GM18951 (cell line): ENCODE data around the gene CFAP54.

ENCODE experiments used
- POLR2A ChIP-seq: IDR thresholded peaks from 4 replicates; pipeline ENCODE4 v1.6.1; 2011; ENCODE audit warnings: mild to moderate bottlenecking; ENCODE audit not compliant: insufficient read length, insufficient read depth; ENCODE audit errors: extremely low read depth
- in situ Hi-C: fragments of 300-500 bp; cut with MboI; formaldehyde crosslinking; loops from one replicate; pipeline ENCODE4 v1.12.0; 2022; ENCODE audit warnings: low sequenced_read_pairs, mixed read lengths, inconsistent platforms; ENCODE audit not compliant: unreplicated experiment

The CFAP54 gene

DNA sequence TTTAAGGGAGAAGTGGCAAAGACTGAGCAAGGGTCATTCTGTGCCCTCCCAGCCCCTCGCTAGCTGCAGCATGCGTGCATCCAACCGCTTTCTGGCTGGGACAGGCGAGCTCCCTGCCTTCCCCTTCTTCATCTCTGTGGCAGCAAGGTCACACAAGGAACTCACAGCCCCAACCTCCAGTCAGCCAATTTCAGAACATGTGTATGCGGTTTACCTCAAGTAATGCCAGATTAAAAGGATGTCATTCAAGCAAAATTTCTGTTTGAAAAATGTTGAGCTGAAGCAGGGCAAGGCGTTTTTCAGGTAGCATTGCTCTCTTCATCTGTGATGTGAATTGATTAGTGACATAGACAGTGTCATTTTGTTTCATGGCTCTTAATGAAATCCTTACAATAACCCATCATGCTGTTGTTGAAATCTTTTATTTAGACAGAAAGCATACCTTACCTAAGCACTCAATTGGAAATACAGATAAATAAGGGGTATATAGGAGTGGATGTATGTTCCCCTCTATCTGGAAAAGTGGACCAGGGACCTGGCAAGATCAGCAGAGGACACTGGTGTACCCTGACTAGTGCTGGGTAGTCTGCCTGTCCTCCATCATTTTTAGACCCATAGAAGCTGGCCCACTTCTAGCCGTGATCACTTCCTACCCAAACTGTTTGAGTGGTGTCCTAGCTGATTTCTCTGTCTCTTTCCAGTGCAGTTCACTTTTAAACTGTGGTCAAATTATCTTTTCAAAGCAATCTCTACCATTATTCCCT, 334.9 kb downstream of the CFAP54 start:
- no peak for TF ChIP-seq POLR2A
- in situ Hi-C loops = no loop called here

DNA sequence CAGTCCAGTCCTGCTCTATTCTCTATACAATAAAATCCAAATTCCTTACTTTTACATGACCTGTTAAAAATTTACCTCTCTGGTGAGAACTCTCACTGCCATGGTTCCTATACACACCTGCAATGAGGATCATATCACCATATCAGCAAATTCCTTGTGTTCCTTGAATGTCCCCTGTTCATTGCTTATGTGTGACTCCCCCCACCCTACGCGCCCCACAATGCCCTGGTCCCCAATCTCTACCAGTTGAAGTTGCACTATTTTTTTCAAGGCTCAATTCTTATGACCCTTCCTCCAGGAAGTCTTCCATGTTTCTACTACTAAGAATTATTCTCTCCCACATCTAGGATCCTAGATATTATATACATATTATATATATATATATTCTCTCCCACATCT, 335.5 kb downstream of the CFAP54 start:
- no peak for TF ChIP-seq POLR2A
- in situ Hi-C loops = no loop called here

DNA sequence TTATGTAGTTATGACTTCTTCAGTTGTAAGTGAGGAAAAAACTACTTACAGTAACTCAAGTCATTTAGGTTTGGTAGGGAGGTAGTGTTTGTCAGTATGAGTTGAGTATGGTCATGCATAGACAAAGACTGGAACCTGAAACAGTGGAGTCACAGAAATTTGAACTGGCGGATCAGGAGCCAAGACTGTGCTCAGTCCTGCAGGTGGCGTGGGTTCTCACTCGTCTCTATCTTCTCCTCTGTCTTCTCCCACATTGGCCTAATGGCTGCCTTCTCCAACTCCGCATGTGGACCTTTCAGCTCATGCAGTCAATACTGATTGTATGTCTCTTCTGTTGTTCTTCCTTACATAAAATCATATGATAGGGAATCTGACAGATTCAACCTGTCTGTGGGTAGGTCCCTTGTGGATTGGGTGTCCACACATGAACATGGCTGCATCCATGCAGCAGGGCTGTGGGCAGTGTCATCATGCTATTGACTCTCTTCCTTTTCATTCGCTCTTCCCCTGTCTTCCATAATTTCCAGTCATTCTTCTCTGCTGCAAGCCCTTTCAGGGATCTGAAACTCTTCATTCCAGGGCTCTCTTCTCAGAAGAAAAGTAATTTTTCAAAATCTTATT, 338.9 kb downstream of the CFAP54 start:
- in situ Hi-C loops = no loop called here
- no peak for TF ChIP-seq POLR2A

DNA sequence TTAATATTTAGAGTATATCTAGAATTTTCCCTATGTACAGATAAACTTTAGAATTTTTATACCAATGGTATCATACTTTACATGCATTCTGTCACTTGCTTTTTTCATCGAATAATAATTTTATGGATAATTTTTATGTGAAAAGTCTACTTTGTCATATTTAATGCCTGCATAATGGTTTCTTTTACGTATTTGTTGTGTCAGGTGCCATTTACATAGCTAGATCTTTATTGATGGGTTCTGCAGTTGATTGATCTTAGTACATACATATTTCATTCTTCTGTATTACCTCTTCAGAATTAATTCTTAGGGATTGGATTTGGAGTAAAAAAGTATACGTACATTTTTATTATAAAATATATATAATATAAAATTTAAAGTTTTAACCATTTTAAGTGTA, 340.0 kb downstream of the CFAP54 start:
- in situ Hi-C loops = no loop called here
- TF ChIP-seq POLR2A = no peak

DNA sequence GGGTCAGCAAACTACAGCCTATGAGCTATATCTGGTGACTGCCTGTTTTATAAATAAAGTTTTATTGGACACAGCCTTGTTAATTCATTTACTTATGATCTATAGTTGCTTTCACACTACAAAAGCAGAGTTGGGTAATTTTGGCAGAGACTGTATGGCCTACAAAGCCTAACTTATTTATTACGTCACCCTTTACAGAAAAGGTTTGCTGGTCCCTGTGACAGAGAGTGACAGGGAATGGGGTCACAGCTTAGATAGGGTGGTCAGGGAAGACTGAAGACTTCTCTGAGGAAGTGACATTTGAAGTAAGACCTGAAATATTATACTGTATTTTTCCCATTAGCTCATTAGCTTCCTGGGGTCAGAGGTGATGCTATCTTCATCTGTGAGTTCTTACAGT, 342.0 kb downstream of the CFAP54 start:
- no peak for TF ChIP-seq POLR2A
- in situ Hi-C loops = no loop called here

DNA sequence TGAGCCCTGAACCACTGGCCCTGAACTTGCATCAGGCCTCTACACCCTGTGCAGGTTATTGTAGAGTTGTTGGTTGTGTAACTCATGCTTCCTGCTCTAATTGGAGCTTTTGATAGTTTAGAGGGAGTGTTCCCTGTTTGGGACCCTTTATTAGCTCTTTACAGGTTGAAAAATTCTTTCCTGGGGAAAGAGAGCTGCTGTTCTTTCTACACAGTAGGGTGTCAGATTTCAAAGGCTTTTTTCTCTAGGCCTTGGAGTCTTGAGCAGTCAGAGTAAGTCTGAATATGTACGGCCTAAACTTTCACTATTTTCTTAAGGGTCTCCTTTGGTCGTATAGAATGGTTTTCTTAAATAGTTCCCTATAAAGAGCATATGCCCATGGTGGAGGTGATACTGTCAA, 356.9 kb downstream of the CFAP54 start:
- TF ChIP-seq POLR2A = no peak
- in situ Hi-C loops = no loop called here

DNA sequence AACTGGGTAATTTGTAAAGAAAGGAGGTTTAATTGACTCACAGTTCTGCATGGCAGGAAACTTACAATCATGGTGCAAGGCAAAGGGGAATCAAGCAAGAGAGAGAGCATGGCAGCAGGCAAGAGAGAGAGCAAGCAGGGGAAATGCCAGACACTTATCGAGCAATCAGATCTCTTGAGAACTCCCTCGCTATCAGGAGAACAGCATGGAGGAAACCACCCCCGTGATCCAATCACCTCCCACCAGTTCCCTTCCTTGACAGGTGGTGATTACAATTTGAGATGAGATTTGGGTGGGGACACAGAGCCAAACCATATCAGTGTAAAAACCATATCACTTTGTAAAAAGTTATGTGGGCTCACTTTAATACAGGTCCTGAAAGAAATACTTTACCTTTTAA, 361.3 kb downstream of the CFAP54 start:
- in situ Hi-C loops = no loop called here
- no peak for TF ChIP-seq POLR2A

DNA sequence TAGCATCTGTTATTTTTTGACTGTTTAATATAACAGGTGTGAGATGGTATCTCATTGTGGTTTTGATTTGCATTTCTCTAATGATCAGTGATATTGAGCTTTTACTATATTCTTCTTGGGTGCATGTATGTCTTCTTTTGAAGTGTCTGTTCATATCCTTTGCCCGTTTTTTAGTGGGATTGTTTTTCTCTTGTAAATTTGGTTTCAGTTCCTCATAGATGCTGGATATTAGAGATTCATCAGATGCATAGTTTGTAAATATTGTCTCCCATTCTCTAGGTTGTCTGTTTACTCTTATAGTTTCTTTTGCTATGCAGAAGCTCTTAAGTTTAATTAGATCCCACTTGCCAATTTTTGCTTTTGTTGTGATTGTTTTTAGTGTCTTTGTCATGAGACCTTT, 368.8 kb downstream of the CFAP54 start:
- no peak for TF ChIP-seq POLR2A
- in situ Hi-C loops = no loop called here

DNA sequence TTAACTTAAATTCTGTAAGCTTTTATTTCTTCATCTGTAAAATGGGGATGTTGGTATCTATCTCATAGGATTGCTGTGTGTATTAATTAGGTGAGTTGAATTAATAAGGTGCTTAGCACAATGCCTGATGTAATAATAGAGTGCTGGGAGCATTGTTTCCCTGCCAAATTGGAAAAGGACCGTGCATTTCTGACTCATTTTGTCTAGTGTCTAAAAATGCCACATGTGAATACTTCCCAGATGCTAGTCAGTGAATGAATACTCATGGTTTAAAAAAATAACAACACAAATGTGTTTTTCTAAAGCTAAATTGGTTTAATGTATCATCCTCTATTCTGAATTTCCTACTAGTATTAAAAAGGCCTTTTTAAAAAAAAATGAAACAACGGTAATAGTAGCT, 372.3 kb downstream of the CFAP54 start:
- in situ Hi-C loops = no loop called here
- TF ChIP-seq POLR2A = no peak

DNA sequence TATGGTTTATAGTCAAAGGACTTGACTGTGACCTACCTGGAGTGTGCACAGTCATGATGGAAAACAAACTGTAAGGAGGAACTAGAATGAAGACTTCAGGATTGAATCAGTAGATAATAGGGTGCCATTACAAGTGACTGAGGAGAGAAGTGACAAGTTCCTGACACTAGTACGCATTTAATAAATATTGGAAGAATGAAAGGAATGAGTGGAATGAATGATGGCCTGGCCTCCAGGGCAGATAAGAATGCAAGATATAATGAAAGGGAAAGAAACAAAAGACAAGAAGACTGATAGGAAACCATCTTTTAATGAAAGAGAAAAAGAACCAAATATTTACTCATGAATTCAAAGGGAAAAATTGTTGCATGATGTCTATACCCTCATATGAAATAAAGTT, 372.9 kb downstream of the CFAP54 start:
- no peak for TF ChIP-seq POLR2A
- in situ Hi-C loops = no loop called here

DNA sequence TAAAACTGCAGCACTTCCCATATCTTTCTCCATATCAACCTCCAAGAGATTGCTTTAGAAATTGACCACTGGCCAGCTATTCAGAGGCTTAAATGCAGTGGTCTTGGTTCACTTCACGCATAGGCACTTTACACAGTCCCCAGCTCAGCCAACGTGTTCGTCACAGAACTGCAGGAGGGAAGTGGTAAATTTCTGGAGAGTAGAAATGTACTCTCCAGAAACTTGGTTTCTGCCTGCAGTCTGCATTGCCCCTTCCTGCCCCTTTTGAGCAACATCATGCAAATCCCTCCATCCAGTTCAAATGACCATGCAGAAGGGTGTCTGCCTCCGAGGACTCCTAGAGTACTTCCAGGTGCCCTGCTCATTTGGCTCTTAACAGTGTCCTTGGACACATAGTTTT, 375.0 kb downstream of the CFAP54 start:
- in situ Hi-C loops = no loop called here
- no peak for TF ChIP-seq POLR2A

DNA sequence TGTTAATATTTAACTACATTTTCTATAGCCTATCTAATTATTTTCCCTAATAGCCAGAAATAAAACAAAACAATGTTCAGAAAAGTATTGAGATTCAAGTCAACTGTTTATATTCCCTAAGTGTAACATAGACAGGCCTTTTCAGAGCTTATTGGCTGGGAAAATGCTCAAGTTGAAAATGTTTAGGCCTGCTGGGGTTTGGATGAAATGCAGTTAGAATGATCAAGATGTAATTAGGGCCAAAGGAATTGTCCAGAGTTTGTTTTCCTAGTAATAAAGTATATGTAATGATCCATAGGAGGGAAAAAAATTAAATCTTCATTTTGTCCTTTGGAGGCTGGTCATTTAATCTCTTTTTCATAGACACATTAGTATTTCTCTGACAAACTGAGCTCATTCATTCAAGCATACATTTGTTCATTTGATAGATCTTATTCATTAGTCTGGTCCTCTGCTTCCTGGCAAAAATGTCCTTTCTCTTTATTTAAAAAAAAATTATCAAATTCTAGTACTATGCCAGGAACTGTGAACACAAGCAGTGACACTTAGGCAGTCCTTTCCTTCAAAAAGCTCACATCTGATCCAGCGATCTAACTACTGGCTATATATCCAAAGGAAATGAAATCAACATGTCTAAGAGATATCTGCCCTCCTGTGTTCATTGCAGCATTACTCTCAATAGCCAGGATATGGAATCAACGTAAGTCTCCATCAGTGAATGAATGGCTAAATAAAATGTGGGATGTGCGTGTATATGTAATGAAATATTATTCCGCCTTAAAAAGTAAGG, 377.6 kb downstream of the CFAP54 start:
- in situ Hi-C loops = no loop called here
- TF ChIP-seq POLR2A = no peak

DNA sequence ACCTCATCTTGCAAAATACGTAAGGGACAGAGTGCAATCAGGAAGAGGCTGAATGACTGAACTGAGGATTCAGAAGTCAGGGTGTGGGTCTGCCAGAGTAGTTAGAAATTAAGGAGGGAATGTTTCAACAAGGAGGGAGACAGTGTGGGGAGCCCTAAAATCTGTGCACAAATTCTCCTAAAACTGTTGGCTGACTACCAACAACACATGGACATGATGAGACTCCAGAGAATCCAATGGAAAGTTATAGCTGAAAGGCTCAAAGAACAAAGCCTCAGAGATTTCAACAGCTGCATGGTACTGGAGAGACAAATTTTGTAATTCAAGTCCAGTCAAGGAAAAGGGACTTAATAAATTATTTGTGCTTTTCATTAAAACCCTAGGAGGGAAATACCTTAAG, 381.6 kb downstream of the CFAP54 start:
- TF ChIP-seq POLR2A = no peak
- in situ Hi-C loops = no loop called here

DNA sequence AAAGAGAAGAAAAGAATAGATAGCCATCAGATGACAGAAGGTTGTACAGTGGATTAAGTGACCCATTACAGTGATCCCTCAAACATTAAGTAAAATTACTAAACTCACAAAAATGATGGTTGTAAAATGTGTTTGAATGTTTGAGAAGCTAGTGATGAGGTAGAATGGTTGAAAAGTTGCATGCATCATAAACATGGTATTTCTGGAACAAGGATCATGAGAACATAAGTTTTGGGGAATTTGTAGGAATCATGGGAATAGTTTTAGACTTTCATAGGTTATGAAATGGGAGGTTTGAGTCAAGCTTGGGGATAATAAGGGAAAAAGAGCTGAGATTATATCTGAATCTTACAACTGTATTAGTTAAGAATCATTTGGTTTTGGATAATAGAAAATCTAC, 383.6 kb downstream of the CFAP54 start:
- in situ Hi-C loops = no loop called here
- no peak for TF ChIP-seq POLR2A
